ENCODE measurements around the gene WDR43.

GRCh38 chr2:28909655-28910353 is 15.3 kb downstream of the WDR43 start:
- TF ChIP-seq FOXM1 (IDR thresholded peaks at IDR 0.05; ENCODE audit: borderline replicate concordance) = no peak
- no peak for TF ChIP-seq CTBP1 (IDR thresholded peaks at IDR 0.05; ENCODE audit: borderline replicate concordance)
- TF ChIP-seq BHLHE40 (IDR thresholded peaks at IDR 0.05; ENCODE audit: borderline replicate concordance) = no peak
- no peak for TF ChIP-seq NFRKB (IDR thresholded peaks at IDR 0.05)
- TF ChIP-seq SUZ12 (IDR thresholded peaks at IDR 0.05) = no peak
